Stimulated activated naive B cell treated with anti-CD40 and anti-IgM and Interleukin-4, amounts not matched to agents 10 μg/mL and 1 μg/mL and 100 μg/mL, for 72 hours (primary cell): ENCODE results near the gene SAYSD1.
A peak's percentile ranks its signal among the peaks of the same experiment; 100 is the strongest.

ENCODE experiments used
- ATAC-seq, 2 donors: fragments of 150-1000 bp; cut with Tn5 transposase; replicated peaks; 2 replicates each; pipeline ENCODE4 v1.10.0; 2021; ENCODE audit warnings: moderate library complexity in 1 of 2
- DNase-seq: peaks from one replicate; pipeline ENCODE4 v3.0.0; 2021
- H3K27ac Mint-ChIP-seq: one replicate; pipeline ENCODE4 v1.8.0; 2022; ENCODE audit warnings: mild to moderate bottlenecking, mixed read lengths
- H3K27me3 Mint-ChIP-seq, 2 donors: one replicate each; pipeline ENCODE4 v1.8.0; 2022; ENCODE audit warnings: mixed read lengths in 2 of 2
- H3K36me3 Mint-ChIP-seq, 2 donors: one replicate each; pipeline ENCODE4 v1.8.0; 2022; ENCODE audit warnings: mixed read lengths in 2 of 2, mild to moderate bottlenecking in 1 of 2
- H3K4me1 Mint-ChIP-seq, 2 donors: one replicate each; pipeline ENCODE4 v1.8.0; 2022; ENCODE audit warnings: mixed read lengths in 2 of 2, mild to moderate bottlenecking in 1 of 2
- H3K4me3 Mint-ChIP-seq, 2 donors: one replicate each; pipeline ENCODE4 v1.8.0; 2022; ENCODE audit warnings: mild to moderate bottlenecking in 2 of 2, mixed read lengths in 2 of 2, moderate library complexity in 1 of 2
- H3K9me3 Mint-ChIP-seq, 2 donors: one replicate each; pipeline ENCODE4 v1.8.0; 2022; ENCODE audit warnings: mixed read lengths in 2 of 2, mild to moderate bottlenecking in 1 of 2

The SAYSD1 gene

GRCh38 chr6:39100358-39100757 lies 14.6 kb downstream of the SAYSD1 start:
- ATAC-seq: peak; percentile 16 to 22
- H3K27me3 Mint-ChIP-seq: no peaks in the 10 kb centered on the region
- H3K9me3 Mint-ChIP-seq: peaks cover 0 to 2% of the 10 kb centered on the region in 2 donors
- no peak overlapping the region for H3K4me3 Mint-ChIP-seq
- H3K27ac Mint-ChIP-seq: no peak overlapping the region
- peaks cover 21 to 26% of the 10 kb centered on the region in 2 donors for H3K36me3 Mint-ChIP-seq
- H3K4me1 Mint-ChIP-seq: peaks cover 20 to 46% of the 10 kb centered on the region in 2 donors
- DNase-seq: no peak

- Mint-ChIP-seq H3K9me3 (no peaks in the 10 kb centered on the region), H3K27ac (no peak overlapping the region), H3K27me3 (peaks cover 17 to 24% of the 10 kb centered on the region in 2 donors), H3K4me3 (no peak overlapping the region), H3K36me3 (peaks cover 0 to 4% of the 10 kb centered on the region in 2 donors), H3K4me1 (peaks cover 4 to 6% of the 10 kb centered on the region in 2 donors)
- DNase-seq: no peak
- ATAC-seq: no peak
These were observed 19.4 kb downstream of the SAYSD1 start for GRCh38 chr6:39095578-39095977.

- H3K4me3 Mint-ChIP-seq: no peak overlapping the region
- no peaks in the 10 kb centered on the region for H3K9me3 Mint-ChIP-seq
- H3K27ac Mint-ChIP-seq: no peak overlapping the region
- H3K36me3 Mint-ChIP-seq: peaks cover 0 to 4% of the 10 kb centered on the region in 2 donors
- peaks cover 38 to 46% of the 10 kb centered on the region in 2 donors for H3K27me3 Mint-ChIP-seq
- no peak for ATAC-seq
- no peak for DNase-seq
- peaks cover 0 to 6% of the 10 kb centered on the region in 2 donors for H3K4me1 Mint-ChIP-seq
These were observed 21.8 kb downstream of the SAYSD1 start for GRCh38 chr6:39093149-39093708.

GRCh38 chr6:39092124-39092523 lies 22.9 kb downstream of the SAYSD1 start:
- peaks cover 45 to 57% of the 10 kb centered on the region in 2 donors for H3K27me3 Mint-ChIP-seq
- DNase-seq: no peak
- H3K36me3 Mint-ChIP-seq: peaks cover 0 to 4% of the 10 kb centered on the region in 2 donors
- H3K4me3 Mint-ChIP-seq: no peak overlapping the region
- peak in 1 of 2 donors; percentile 51 for ATAC-seq
- H3K27ac Mint-ChIP-seq: no peak overlapping the region
- peaks cover 0 to 7% of the 10 kb centered on the region in 2 donors for H3K4me1 Mint-ChIP-seq
- no peaks in the 10 kb centered on the region for H3K9me3 Mint-ChIP-seq

- peaks cover 2 to 15% of the 10 kb centered on the region in 2 donors for H3K4me1 Mint-ChIP-seq
- ATAC-seq: no peak
- H3K9me3 Mint-ChIP-seq: no peaks in the 10 kb centered on the region
- H3K4me3 Mint-ChIP-seq: no peak overlapping the region
- DNase-seq: no peak
- peaks cover 54 to 66% of the 10 kb centered on the region in 2 donors for H3K27me3 Mint-ChIP-seq
- H3K27ac Mint-ChIP-seq: no peak overlapping the region
- peaks cover 0 to 4% of the 10 kb centered on the region in 2 donors for H3K36me3 Mint-ChIP-seq
These were observed 23.8 kb downstream of the SAYSD1 start for GRCh38 chr6:39091220-39091619.

- peaks cover 0 to 4% of the 10 kb centered on the region in 2 donors for H3K36me3 Mint-ChIP-seq
- no peak overlapping the region for H3K4me3 Mint-ChIP-seq
- ATAC-seq (no peak), DNase-seq (no peak)
- H3K9me3 Mint-ChIP-seq: no peaks in the 10 kb centered on the region
- H3K27ac Mint-ChIP-seq: no peak overlapping the region
- H3K4me1 Mint-ChIP-seq: peaks cover 4 to 16% of the 10 kb centered on the region in 2 donors
- H3K27me3 Mint-ChIP-seq: peaks cover 65 to 78% of the 10 kb centered on the region in 2 donors
These were observed 24.9 kb downstream of the SAYSD1 start for GRCh38 chr6:39090036-39090435.

- no peak overlapping the region for H3K4me3 Mint-ChIP-seq
- peaks cover 4 to 19% of the 10 kb centered on the region in 2 donors for H3K4me1 Mint-ChIP-seq
- H3K27ac Mint-ChIP-seq: no peak overlapping the region
- peaks cover 0 to 5% of the 10 kb centered on the region in 2 donors for H3K36me3 Mint-ChIP-seq
- ATAC-seq (peak; percentile 74 to 87), DNase-seq (peak; percentile 24)
- H3K27me3 Mint-ChIP-seq: peaks cover 75 to 87% of the 10 kb centered on the region in 2 donors
- no peaks in the 10 kb centered on the region for H3K9me3 Mint-ChIP-seq
These were observed 26.7 kb downstream of the SAYSD1 start for GRCh38 chr6:39088331-39088730.

GRCh38 chr6:39087197-39087596 lies 27.8 kb downstream of the SAYSD1 start:
- ATAC-seq (no peak), DNase-seq (no peak)
- Mint-ChIP-seq H3K9me3 (no peaks in the 10 kb centered on the region), H3K4me1 (peaks cover 8 to 20% of the 10 kb centered on the region in 2 donors), H3K27ac (no peak overlapping the region), H3K36me3 (peaks cover 0 to 5% of the 10 kb centered on the region in 2 donors), H3K27me3 (peaks cover 75 to 82% of the 10 kb centered on the region in 2 donors), H3K4me3 (no peak overlapping the region)

GRCh38 chr6:39086711-39087110 lies 28.3 kb downstream of the SAYSD1 start:
- ATAC-seq: no peak
- Mint-ChIP-seq H3K9me3 (no peaks in the 10 kb centered on the region), H3K36me3 (peaks cover 0 to 2% of the 10 kb centered on the region in 2 donors), H3K27ac (no peak overlapping the region), H3K4me3 (no peak overlapping the region), H3K27me3 (peaks cover 71 to 78% of the 10 kb centered on the region in 2 donors), H3K4me1 (peaks cover 8 to 20% of the 10 kb centered on the region in 2 donors)
- DNase-seq: no peak

GRCh38 chr6:39086294-39086693 lies 28.7 kb downstream of the SAYSD1 start:
- ATAC-seq (peak; percentile 65 to 79), DNase-seq (peak; percentile 33)
- peaks cover 8 to 20% of the 10 kb centered on the region in 2 donors for H3K4me1 Mint-ChIP-seq
- no peak overlapping the region for H3K4me3 Mint-ChIP-seq
- H3K36me3 Mint-ChIP-seq: peaks cover 0 to 1% of the 10 kb centered on the region in 2 donors
- no peak overlapping the region for H3K27ac Mint-ChIP-seq
- peaks cover 68 to 73% of the 10 kb centered on the region in 2 donors for H3K27me3 Mint-ChIP-seq
- no peaks in the 10 kb centered on the region for H3K9me3 Mint-ChIP-seq

GRCh38 chr6:39085129-39085797 lies 29.7 kb downstream of the SAYSD1 start:
- peaks cover 0 to 1% of the 10 kb centered on the region in 2 donors for H3K36me3 Mint-ChIP-seq
- ATAC-seq (no peak), DNase-seq (no peak)
- peaks cover 60 to 63% of the 10 kb centered on the region in 2 donors for H3K27me3 Mint-ChIP-seq
- no peak overlapping the region for H3K27ac Mint-ChIP-seq
- no peak overlapping the region for H3K4me3 Mint-ChIP-seq
- H3K9me3 Mint-ChIP-seq: no peaks in the 10 kb centered on the region
- peaks cover 8 to 20% of the 10 kb centered on the region in 2 donors for H3K4me1 Mint-ChIP-seq

GRCh38 chr6:39084506-39084905 lies 30.5 kb downstream of the SAYSD1 start:
- Mint-ChIP-seq H3K27ac (no peak overlapping the region), H3K36me3 (peaks cover 0 to 1% of the 10 kb centered on the region in 2 donors), H3K27me3 (peaks cover 54 to 56% of the 10 kb centered on the region in 2 donors), H3K4me3 (no peak overlapping the region), H3K4me1 (peaks cover 8 to 20% of the 10 kb centered on the region in 2 donors), H3K9me3 (no peaks in the 10 kb centered on the region)
- ATAC-seq (no peak), DNase-seq (no peak)

- ATAC-seq: peak; percentile 43 to 50
These were observed 31.8 kb downstream of the SAYSD1 start for GRCh38 chr6:39083231-39083634.

GRCh38 chr6:39082310-39082709 lies 32.7 kb downstream of the SAYSD1 start:
- Mint-ChIP-seq H3K27ac (no peak overlapping the region), H3K27me3 (peaks cover 43 to 56% of the 10 kb centered on the region in 2 donors), H3K9me3 (no peaks in the 10 kb centered on the region), H3K36me3 (peaks cover 0 to 1% of the 10 kb centered on the region in 2 donors), H3K4me3 (no peak overlapping the region), H3K4me1 (peaks cover 8 to 13% of the 10 kb centered on the region in 2 donors)
- ATAC-seq (peak in 1 of 2 donors; percentile 33), DNase-seq (no peak)

More at GRCh38 chr6:39083231-39083634, 31.8 kb downstream of the SAYSD1 start:
- peaks cover 8 to 14% of the 10 kb centered on the region in 2 donors for H3K4me1 Mint-ChIP-seq
- H3K4me3 Mint-ChIP-seq: no peak overlapping the region
- peaks cover 0 to 1% of the 10 kb centered on the region in 2 donors for H3K36me3 Mint-ChIP-seq
- H3K27ac Mint-ChIP-seq: no peak overlapping the region
- no peaks in the 10 kb centered on the region for H3K9me3 Mint-ChIP-seq
- H3K27me3 Mint-ChIP-seq: peaks cover 44 to 54% of the 10 kb centered on the region in 2 donors
- DNase-seq: no peak
